Heart right ventricle (tissue), 16 donors: Measurements from ENCODE around the gene LCN15. TPM values are rescaled to one million over a fixed set of nuclear protein-coding genes. Genes with fewer than 3 reads are reported as not detected.
A peak's percentile ranks its signal among the peaks of the same experiment; 100 is the strongest.

Experiments used
- ATAC-seq, 8 donors: fragments of 200-7000 bp; cut with Tn5 transposase; one replicate each; pipeline ENCODE4 v1.9.1; 2020; ENCODE audit warnings: mild to moderate bottlenecking in 8 of 8, moderate library complexity in 8 of 8, moderate number of reproducible peaks in 1 of 8
- DNase-seq, 2 donors: peaks; one replicate each; pipeline ENCODE4 v3.0.0-alpha.2; 2020
- H3K27ac ChIP-seq, 10 donors: fragments of 200-600 bp; sonication (generic) in 2 of 10; one replicate each; pipeline versions ENCODE4 v1.5.0 to v1.8.0; 2020 to 2022; ENCODE audit warnings: mild to moderate bottlenecking in 3 of 10
- H3K27me3 ChIP-seq, 7 donors: fragments of 200-600 bp; one replicate each; pipeline ENCODE4 v1.8.0; 2021 to 2022; ENCODE audit warnings: mild to moderate bottlenecking in 2 of 7
- H3K36me3 ChIP-seq, 9 donors: fragments of 200-600 bp; sonication (generic) in 1 of 9; one replicate each; pipeline versions ENCODE4 v1.5.0 to v1.8.0; 2020 to 2022; ENCODE audit warnings: mild to moderate bottlenecking in 2 of 9
- H3K4me1 ChIP-seq, 9 donors: fragments of 200-600 bp; sonication (generic) in 1 of 9; one replicate each; pipeline versions ENCODE4 v1.5.0 to v1.8.0; 2020 to 2022; ENCODE audit warnings: mild to moderate bottlenecking in 4 of 9
- H3K4me3 ChIP-seq, 10 donors: fragments of 200-600 bp; sonication (generic) in 2 of 10; one replicate each; pipeline versions ENCODE4 v1.5.0 to v1.8.0; 2020 to 2022; ENCODE audit warnings: mild to moderate bottlenecking in 7 of 10, moderate library complexity in 2 of 10
- H3K9me3 ChIP-seq, 11 donors: fragments of 200-600 bp in 10 of 11; sonication (generic) in 2 of 11; one replicate each; pipeline versions ENCODE4 v1.5.0 to v1.8.0; 2013 to 2022; ENCODE audit warnings: mild to moderate bottlenecking in 2 of 11, control low read depth in 1 of 11, moderate library complexity in 1 of 11
- CTCF ChIP-seq, 9 donors: fragments of 200-600 bp; sonication (generic) in 2 of 9; IDR thresholded peaks; one replicate each; pipeline versions ENCODE4 v1.5.0 to v1.8.0; 2021 to 2022; ENCODE audit warnings: antibody characterized with exemption in 9 of 9, mild to moderate bottlenecking in 5 of 9, moderate library complexity in 1 of 9
- WGBS, 2 donors: extraction: QIAGEN DNeasy Blood & Tissue Kit; methylation state at CpG; one replicate each; pipeline ENCODE4 v1.1.7; 2013; ENCODE audit warnings: inconsistent platforms in 1 of 2; 5-methylcytosine and 5-hydroxymethylcytosine counted together
- intact Hi-C, 10 donors: fragments of 100-400 bp; cut with DNase I; formaldehyde crosslinking; loops; one replicate each; pipeline versions ENCODE4 v1.11.1 to v1.14.2; 2022
- polyA plus RNA-seq, 2 donors: library from polyadenylated mRNA; stranded (reverse); fragments of 200-250 nt; gene quantifications; one replicate each; pipeline ENCODE4 v1.2.3, GENCODE V29; 2013
- total RNA-seq, 10 donors: library from RNA; stranded (reverse); fragmentation: NEBNext Ultra II Directional in 3 of 10; extraction: Animal tissue kit (Norgen Biotek cat#: 25700) in 3 of 10; gene quantifications; one replicate each; pipeline versions ENCODE4 v1.2.1 to v1.2.4, GENCODE V29; 2021 to 2023
- donor health status: Arrhythmogenic right ventricular cardiomyopathy.
- donor health status: ischemic (EF 13 %, LVEDD 7.1; RV severe dilation, severe dysfunction).
- donor health status: healthy with polysubstance abuse.
- donor health status: DM: no; HTN: yes; CAD: no.
- donor health status: DM: no; HTN: no; CAD: no.
- donor health status: ischemic (EF 25% LVEDD 6.9; RV normal size, moderate dysfunction).
- donor health status: ischemic (EF 25% LVEDD 5.7; RV mildly dilated, moderate dysfunction).
- donor health status: healthy.
- donor health status: DM: yes; HTN: yes; CAD: no.
- donor health status: Ischemic cardiomyopathy.
- donor health status: ischemic (EF 35%, LVEDD 5.7; RV mildly dilated, moderate dysfunction).
- donor health status: nonischemic (EF 11% LVEDD 7.7; RV severe dilation, severe dysfunction).
- donor health status: DM: yes; HTN: yes; CAD: no.
- donor health status: PGD.
- donor health status: ischemic (EF 29% LVEDD 5.4; RV normal size, mild dysfunction).
- donor health status: nonischemic (EF 23%, LVEDD 6.1; RV moderate dilation, normal function).

Gene LCN15
- total and polyA plus RNA-seq, 12 donors: 0.85 to 20.1 (median 1.3) TPM; not detected in 7

GRCh38 chr9:136793086-136793946 lies 29.0 kb upstream of the LCN15 start:
- Histone ChIP-seq H3K36me3 (peaks cover 0 to 25% (median 0%) of the 10 kb centered on the region in 9 donors), H3K4me3 (no peak overlapping the region), H3K27ac (no peak overlapping the region), H3K4me1 (peaks cover 19 to 74% (median 49%) of the 10 kb centered on the region in 9 donors), H3K9me3 (no peaks in the 10 kb centered on the region), H3K27me3 (peaks cover 0 to 18% (median 9%) of the 10 kb centered on the region in 7 donors)
- TF ChIP-seq CTCF (IDR thresholded peaks at IDR 0.05): no peak
- ATAC-seq (no peak), DNase-seq (no peak)
- WGBS, 2 donors: 71% methylated on average over 17 of the region's 17 CpGs
- intact Hi-C loops: loop anchor here in 4 of 10 donors (5.0 to 10.0 kb wide), 4 partner anchors 51 to 234 kb away; partner anchors contain the start of genes FBXW5 (in 2 of the 4), PHPT1 (in 2 of the 4), ABCA2 (in 1 of the 4) and AJM1 (in 1 of the 4)

GRCh38 chr9:136792321-136793085 lies 28.2 kb upstream of the LCN15 start:
- no peak for DNase-seq
- H3K4me3 ChIP-seq: peak overlapping the region in 7 of 10 donors; percentile 72 to 93 (median 79)
- peaks cover 0 to 10% (median under 1%) of the 10 kb centered on the region in 7 donors for H3K27me3 ChIP-seq
- no peak for ATAC-seq
- WGBS, 2 donors: 76 to 77% methylated on average over 15 of the region's 15 CpGs
- H3K9me3 ChIP-seq: no peaks in the 10 kb centered on the region
- peak overlapping the region in 6 of 10 donors; percentile 91 to 98 (median 96) for H3K27ac ChIP-seq
- H3K4me1 ChIP-seq: peaks cover 18 to 76% (median 53%) of the 10 kb centered on the region in 9 donors
- H3K36me3 ChIP-seq: peaks cover 0 to 25% (median 0%) of the 10 kb centered on the region in 9 donors
- intact Hi-C loops: loop anchor here in 4 of 10 donors (5.0 to 10.0 kb wide), 4 partner anchors 52 to 235 kb away; partner anchors contain the start of genes FBXW5 (in 2 of the 4), PHPT1 (in 2 of the 4), ABCA2 (in 1 of the 4) and AJM1 (in 1 of the 4)
- no peak for TF ChIP-seq CTCF (IDR thresholded peaks at IDR 0.05)

- peaks cover 15 to 71% (median 46%) of the 10 kb centered on the region in 9 donors for H3K4me1 ChIP-seq
- peak in 7 of 8 donors; percentile 0 to 9 (median 2) for ATAC-seq
- intact Hi-C loops: loop anchor here in 5 of 10 donors (2.0 to 10.0 kb wide), 6 partner anchors 53 to 236 kb away; partner anchors contain the start of genes FBXW5 (in 4 of the 5), PHPT1 (in 3 of the 5), C8G (in 2 of the 5) and ABCA2 (in 1 of the 5)
These were observed 27.4 kb upstream of the LCN15 start for GRCh38 chr9:136791516-136792276.

More at GRCh38 chr9:136791516-136792276, 27.4 kb upstream of the LCN15 start:
- peak overlapping the region; percentile 88 to 98 (median 96) for H3K27ac ChIP-seq
- peaks cover 0 to 8% (median 0%) of the 10 kb centered on the region in 7 donors for H3K27me3 ChIP-seq
- TF ChIP-seq CTCF (IDR thresholded peaks at IDR 0.05): peak; percentile 79 to 97 (median 90)
- 5 to 6% methylated on average over 25 to 29 of the region's 29 CpGs for WGBS, 2 donors
- H3K36me3 ChIP-seq: peaks cover 0 to 25% (median 0%) of the 10 kb centered on the region in 9 donors
- no peaks in the 10 kb centered on the region for H3K9me3 ChIP-seq
- DNase-seq: peak; percentile 49 to 60
- peak overlapping the region; percentile 57 to 93 (median 77) for H3K4me3 ChIP-seq
